NCI-H146 (cell line): ENCODE measurements around the gene MYLK4.
"Not testable (repeated sequence)": the region's sequence is repeated elsewhere in the genome, so short reads cannot be mapped to it uniquely, and the experiment has no call there.

Experiments
- DNase-seq: peaks from one replicate; lab custom pipeline; 2025; lab: John Stamatoyannopoulos, UW

Gene MYLK4

DNA sequence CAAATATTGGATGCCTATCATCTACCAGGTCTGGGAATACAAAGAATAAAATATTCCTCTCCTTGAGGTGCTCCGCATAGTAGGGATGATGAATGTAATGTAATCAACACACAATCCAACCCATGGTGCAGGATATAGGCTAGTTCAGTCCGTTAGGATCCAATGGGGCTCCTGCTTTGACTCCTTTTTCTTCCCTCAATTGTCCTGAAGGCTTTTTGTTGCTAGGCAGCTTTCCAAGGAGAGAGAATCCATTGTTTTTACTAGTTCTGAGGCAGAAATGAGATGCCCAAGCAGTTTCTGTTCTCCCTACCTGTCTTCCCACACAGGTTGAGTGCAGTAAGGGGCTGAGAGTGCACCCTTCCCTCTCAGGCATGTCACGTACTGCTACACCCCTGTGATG, 26.5 kb upstream of the MYLK4 start:
- DNase-seq = no peak

GRCh38 chr6:2775003-2775402, 24.3 kb upstream of the MYLK4 start:
- DNase-seq = no peak

- no peak for DNase-seq
Measured at GRCh38 chr6:2773449-2773848, 22.7 kb upstream of the MYLK4 start.

DNA sequence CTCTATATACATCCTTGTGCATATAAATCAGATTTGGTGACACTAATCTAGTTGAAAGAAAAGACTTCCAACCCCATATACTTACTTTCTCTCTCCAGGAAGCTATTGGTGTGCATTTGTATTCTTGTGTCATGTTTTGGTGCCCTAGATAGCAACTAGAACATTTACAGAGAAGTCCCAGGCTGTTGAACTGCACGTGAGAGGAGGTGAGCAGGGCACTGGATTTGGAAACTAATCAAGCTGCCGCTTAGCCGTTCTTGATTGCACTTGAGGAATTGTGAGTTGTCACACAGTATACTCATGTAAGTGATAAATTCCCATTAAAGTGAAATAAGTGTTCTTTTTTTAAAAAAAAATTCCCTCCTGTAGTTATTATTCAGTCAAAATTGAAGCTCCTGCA, 22.1 kb upstream of the MYLK4 start:
- DNase-seq = no peak

DNA sequence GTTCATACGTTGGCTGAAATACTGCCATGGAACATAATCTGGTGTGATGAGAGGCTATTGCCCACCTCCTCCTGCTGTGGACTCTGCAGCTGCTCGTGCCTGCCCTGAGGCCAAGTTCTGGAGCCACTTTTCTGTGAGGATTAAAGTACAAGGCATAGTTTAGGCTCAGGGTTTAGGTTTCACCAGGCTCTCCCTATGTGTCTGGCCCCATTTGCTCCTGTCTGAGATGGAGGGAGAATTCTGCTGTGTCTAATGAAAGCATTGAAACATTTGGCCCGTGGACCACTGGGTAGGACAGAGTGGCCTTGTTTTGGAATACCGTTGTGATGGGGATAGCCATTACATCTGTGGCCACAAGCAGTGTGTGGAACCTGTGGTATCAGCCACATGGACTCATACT, 20.4 kb upstream of the MYLK4 start:
- DNase-seq = no peak

DNA sequence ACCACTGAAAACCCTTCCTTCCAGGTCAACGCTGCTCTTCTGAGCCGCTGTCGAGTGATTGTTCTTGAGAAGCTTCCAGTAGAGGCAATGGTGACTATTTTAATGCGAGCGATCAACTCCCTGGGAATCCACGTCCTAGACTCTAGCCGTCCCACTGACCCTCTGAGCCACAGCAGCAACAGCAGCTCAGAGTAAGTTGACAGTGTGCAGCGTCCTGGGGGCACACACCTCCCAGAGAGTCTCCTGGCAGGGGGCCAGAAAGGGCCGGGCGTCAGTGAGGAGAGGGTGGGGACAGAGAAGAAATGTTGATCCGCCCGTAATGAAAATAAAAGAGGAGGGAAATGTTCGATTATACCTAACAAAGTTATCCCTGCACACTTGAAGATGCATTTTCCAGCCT, 19.4 kb upstream of the MYLK4 start:
- DNase-seq = no peak

GRCh38 chr6:2768696-2769095, 18.0 kb upstream of the MYLK4 start:
- DNase-seq = no peak

GRCh38 chr6:2767657-2768524, 17.2 kb upstream of the MYLK4 start:
- DNase-seq = no peak

GRCh38 chr6:2766767-2767656, 16.3 kb upstream of the MYLK4 start:
- no peak for DNase-seq

DNA sequence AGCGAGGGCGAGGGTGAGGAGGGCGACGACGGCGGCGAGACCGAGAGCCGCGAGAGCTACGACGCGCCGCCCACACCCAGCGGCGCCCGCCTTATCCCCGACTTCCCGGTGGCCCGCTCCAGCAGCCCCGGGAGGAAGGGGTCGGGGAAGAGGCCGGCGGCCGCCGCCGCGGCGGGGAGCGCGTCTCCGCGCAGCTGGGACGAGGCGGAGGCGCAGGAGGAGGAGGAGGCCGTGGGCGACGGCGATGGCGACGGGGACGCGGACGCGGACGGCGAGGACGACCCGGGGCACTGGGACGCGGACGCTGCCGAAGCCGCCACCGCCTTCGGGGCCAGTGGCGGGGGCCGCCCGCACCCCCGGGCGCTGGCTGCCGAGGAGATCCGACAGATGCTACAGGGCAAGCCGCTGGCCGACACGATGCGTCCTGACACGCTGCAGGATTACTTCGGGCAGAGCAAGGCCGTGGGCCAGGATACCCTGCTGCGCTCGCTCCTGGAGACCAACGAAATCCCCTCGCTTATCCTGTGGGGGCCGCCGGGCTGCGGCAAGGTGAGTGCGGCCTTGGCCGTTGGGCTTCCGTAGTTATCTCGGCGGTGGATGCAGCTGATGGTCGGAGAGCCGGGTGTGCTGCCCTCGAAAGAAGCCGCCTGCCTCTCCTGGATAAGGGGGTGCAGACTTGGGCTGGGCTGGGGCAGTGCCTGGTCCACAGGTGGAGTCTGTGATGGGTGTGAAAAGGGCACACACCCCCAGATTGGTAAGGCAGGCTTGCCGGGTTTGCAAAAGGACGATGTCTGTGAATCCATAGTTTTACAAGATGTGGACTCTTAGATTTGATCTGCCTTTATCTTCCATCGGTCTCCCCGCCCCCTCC, 15.4 kb upstream of the MYLK4 start:
- peak; percentile 57 for DNase-seq

DNA sequence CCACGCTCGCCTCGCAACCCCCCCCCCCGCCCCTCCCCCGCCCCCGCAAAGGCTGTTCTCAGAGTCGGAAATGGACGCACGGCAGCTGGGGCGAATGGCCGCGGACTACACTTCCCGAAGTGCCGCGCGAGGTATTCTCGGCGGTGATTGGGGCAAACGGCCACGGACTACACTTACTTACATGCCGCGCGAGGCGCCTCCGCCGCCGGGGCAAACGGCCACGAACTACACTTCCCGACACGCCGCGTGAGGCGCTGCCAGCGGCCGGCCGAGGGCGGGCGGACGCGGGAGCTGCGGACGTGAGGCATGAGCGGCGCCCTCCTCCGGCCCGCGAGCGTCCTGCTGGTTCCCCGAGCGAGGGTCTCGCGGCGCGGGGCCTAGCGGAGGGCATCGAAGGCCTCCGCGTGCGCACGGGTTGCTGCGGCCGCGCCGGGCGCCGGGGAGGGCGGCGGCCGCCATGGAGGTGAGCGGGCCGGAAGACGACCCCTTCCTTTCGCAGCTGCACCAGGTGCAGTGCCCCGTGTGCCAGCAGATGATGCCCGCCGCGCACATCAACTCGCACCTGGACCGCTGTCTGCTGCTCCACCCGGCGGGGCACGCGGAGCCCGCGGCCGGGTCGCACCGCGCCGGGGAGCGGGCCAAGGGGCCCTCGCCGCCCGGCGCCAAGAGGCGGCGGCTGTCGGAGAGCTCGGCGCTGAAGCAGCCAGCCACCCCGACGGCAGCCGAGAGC, 14.6 kb upstream of the MYLK4 start, which contains the start of gene WRNIP1:
WRNIP1 (plus strand) TSS at position 228 of the 730 bp plus-strand sequence; CDS start at position 458, 230 bp downstream.
- peak; percentile 99 for DNase-seq

- peak; percentile 77 for DNase-seq
Measured at GRCh38 chr6:2764610-2765165, 14.0 kb upstream of the MYLK4 start.

DNA sequence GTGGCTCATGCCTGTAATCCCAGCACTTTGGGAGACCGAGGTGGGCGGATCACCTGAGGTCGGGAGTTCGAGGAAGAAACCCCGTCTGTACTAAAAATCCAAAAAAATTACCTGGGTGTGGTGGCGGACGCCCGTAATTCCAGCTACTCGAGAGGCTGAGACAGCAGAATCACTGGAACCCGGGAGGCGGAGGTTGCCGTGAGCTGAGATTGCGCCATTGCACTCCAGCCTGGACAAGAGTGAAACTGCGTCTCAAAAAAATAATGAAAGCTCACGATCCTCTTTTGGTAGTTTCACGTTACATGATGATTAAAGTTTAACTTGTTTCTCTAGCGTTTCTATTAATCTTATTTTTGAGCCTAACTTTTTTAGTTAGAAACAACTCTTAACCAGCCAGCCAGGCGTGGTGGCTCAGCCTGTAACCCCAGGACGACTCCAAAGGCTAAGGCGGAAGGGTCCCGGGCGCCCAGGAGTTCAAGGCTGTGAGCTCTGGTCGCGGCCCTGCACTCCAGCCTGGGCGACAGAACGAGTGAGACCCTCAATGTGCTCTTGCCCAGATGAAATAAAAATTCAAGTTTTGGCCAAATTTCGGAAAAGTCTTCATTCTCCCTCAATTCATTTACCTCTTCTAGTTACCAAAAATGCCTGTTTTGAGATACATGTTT, 13.3 kb upstream of the MYLK4 start:
- DNase-seq = no peak

DNA sequence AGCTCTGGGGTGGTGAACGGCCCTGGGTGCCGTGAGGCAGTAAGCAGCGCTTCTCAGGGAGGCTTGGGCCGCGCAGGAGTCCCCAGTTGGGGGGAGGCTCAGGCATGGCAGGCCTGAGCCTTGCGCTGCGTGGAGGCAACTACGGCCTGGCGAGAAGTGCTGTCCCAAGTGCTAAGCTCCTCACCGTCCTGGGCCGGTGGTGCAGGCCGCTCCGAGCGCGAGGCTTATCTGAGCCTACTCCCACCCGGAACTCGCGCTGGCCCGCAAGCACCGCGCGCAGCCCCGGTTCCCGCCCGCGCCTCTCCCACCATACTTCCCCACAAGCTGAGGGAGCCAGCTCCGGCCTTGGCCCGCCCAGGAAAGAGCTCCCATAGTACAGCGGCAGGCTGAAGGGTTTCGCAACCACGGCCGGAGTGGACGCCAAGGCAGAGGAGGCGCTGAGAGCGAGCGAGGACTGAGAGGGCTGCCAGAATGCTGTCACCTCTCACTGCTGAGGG, 12.7 kb upstream of the MYLK4 start:
- DNase-seq = no peak

- DNase-seq = not testable (repeated sequence)
Measured at GRCh38 chr6:2762868-2763267, 12.1 kb upstream of the MYLK4 start.

GRCh38 chr6:2760882-2761842, 10.4 kb upstream of the MYLK4 start:
- DNase-seq = no peak

DNA sequence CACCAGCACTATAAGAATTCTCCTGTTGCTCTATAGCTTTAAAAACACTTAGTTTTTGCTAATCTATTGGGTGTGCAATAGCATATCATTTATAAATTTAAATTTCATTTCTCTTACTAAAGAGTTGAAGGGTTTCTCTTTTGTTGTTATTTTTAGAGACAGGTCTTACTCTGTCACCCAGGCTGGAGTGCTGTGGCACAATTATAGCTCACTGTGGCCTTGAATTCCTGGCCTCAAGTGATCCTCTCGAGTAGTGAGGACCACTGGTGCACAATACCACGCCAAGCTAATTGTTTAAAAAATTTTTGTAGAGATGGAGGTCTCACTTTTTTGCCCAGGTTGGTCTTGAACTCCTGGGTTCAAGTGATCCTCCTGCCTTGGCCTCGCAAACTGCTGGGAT, 8.3 kb upstream of the MYLK4 start:
- no peak for DNase-seq

DNA sequence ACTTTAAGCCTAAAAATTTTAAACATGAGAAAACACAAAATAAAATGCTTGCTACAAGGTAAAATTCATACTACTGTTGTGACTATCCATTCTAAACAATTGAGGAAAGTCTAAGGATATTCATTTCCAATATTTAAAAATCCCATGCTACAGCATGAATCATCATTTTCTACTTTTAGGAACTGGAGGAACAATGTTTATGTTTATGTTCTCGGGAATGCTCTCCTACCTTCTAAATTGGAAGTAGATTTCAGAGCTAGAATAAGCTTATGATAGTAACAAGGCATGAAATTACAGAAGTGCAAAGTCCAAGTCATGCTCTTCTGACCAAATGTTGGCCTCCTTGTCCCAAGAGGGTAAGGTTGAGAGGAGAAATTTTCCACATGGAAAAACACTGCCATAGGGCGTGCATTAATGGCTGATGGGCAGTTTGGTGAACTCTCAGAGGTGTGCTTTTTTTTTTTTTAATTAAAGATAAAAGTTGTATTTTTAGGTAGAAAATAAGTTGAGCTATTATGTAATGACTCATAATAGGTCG, 6.0 kb upstream of the MYLK4 start:
- no peak for DNase-seq

DNA sequence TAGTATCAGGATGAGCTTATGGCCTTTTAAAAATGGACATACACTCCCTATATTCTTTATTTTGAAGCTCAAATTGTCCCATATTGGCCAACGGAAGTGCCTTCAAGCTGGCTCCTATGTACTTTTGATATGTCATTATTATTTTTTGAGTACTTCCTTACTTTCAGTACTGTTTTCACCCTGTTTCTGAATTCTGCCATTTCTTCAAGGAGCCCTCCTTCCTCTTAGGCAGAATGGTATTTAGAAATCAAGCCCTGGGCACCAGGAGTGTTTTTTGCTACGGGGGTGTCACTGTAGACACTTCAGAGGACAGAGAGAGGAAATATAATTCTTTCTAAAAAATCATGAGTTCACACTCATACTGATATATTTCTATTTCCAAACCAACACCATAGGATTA, 5.5 kb upstream of the MYLK4 start:
- no peak for DNase-seq
